ENCODE measurements around the gene CAPG. TPM values are rescaled to one million over a fixed set of nuclear protein-coding genes. Genes with fewer than 3 reads are reported as not detected.
"Not testable (repeated sequence)": the region's sequence is repeated elsewhere in the genome, so short reads cannot be mapped to it uniquely, and the experiment has no call there.

The CAPG gene
- total RNA-seq, 2 donors from 2014 or later: 13.6 to 20.3 TPM

GRCh38 chr2:85401844-85402243 lies 8.3 kb downstream of the CAPG start:
- ATAC-seq (no peak), DNase-seq (no peak)
- intact Hi-C loops (cut with DNase I): no loop called here

GRCh38 chr2:85401464-85401805 lies 8.7 kb downstream of the CAPG start:
- DNase-seq (no peak), ATAC-seq (no peak)
- intact Hi-C loops (cut with DNase I): no loop called here

GRCh38 chr2:85400541-85401463 lies 9.4 kb downstream of the CAPG start:
- DNase-seq: no peak
- no peak for ATAC-seq
- intact Hi-C loops (cut with DNase I): no loop called here

GRCh38 chr2:85400023-85400422 lies 10.1 kb downstream of the CAPG start:
- ATAC-seq: no peak

GRCh38 chr2:85399183-85399455 lies 11.0 kb downstream of the CAPG start:
- DNase-seq (no peak), ATAC-seq (no peak)
- intact Hi-C loops (cut with DNase I): no loop called here

More at GRCh38 chr2:85400023-85400422, 10.1 kb downstream of the CAPG start:
- intact Hi-C loops (cut with DNase I): no loop called here
- DNase-seq: no peak

GRCh38 chr2:85398426-85399182 lies 11.6 kb downstream of the CAPG start:
- DNase-seq: no peak

GRCh38 chr2:85397925-85398331 lies 12.2 kb downstream of the CAPG start:
- intact Hi-C loops (cut with DNase I): no loop called here
- ATAC-seq (no peak), DNase-seq (no peak)

More at GRCh38 chr2:85398426-85399182, 11.6 kb downstream of the CAPG start:
- intact Hi-C loops (cut with DNase I): no loop called here
- ATAC-seq: no peak

- peak in 1 of 2 donors; percentile 64 for ATAC-seq
- no peak for DNase-seq
- intact Hi-C loops (cut with DNase I): no loop called here
Measured at GRCh38 chr2:85396531-85397470, 13.4 kb downstream of the CAPG start.

GRCh38 chr2:85395912-85396475 lies 14.2 kb downstream of the CAPG start:
- no peak for ATAC-seq
- intact Hi-C loops (cut with DNase I): no loop called here

GRCh38 chr2:85394976-85395375 lies 15.2 kb downstream of the CAPG start:
- DNase-seq (no peak), ATAC-seq (no peak)
- intact Hi-C loops (cut with DNase I): no loop called here

More at GRCh38 chr2:85395912-85396475, 14.2 kb downstream of the CAPG start:
- no peak for DNase-seq

- DNase-seq: no peak
- ATAC-seq: peak in 1 of 2 donors; percentile 58
- intact Hi-C loops (cut with DNase I): no loop called here
Measured at GRCh38 chr2:85394261-85394681, 15.9 kb downstream of the CAPG start.

- intact Hi-C loops (cut with DNase I): no loop called here
- DNase-seq (no peak), ATAC-seq (peak in 1 of 2 donors; percentile 19)
Measured at GRCh38 chr2:85393836-85394235, 16.3 kb downstream of the CAPG start.

GRCh38 chr2:85390941-85391669 lies 19.1 kb downstream of the CAPG start:
- peak; percentile 35 to 70 for ATAC-seq
- intact Hi-C loops (cut with DNase I): no loop called here
- peak; percentile 68 for DNase-seq

GRCh38 chr2:85388878-85389538 lies 21.2 kb downstream of the CAPG start:
- intact Hi-C loops (cut with DNase I): no loop called here
- DNase-seq (no peak), ATAC-seq (no peak)

GRCh38 chr2:85387754-85388153 lies 22.4 kb downstream of the CAPG start:
- ATAC-seq (no peak), DNase-seq (no peak)
- intact Hi-C loops (cut with DNase I): no loop called here

- intact Hi-C loops (cut with DNase I): no loop called here
- ATAC-seq: no peak
- no peak for DNase-seq
Measured at GRCh38 chr2:85385746-85386145, 24.4 kb downstream of the CAPG start.

- DNase-seq (no peak), ATAC-seq (no peak)
- intact Hi-C loops (cut with DNase I): no loop called here
Measured at GRCh38 chr2:85383850-85384249, 26.3 kb downstream of the CAPG start.

GRCh38 chr2:85383151-85383550 lies 27.0 kb downstream of the CAPG start:
- peak in 1 of 2 donors; percentile 71 for ATAC-seq
- DNase-seq; intact Hi-C loops (cut with DNase I): not testable (repeated sequence)

Measured in left cardiac atrium (tissue), 4 donors.